ENCODE data around the gene ERCC6. TPM values are rescaled to one million over a fixed set of nuclear protein-coding genes. Genes with fewer than 3 reads are reported as not detected.

ERCC6 gene
- polyA plus RNA-seq, 1 of the 3 experiments (the other 2 are of a cell fraction): 4.5 TPM

GRCh38 chr10:49532461-49532860, 6.5 kb downstream of the ERCC6 start:
- Histone ChIP-seq H3K27me3 (ENCODE audit: insufficient read depth) (no peaks in the 10 kb centered on the region), H3K36me3 (replicated peaks in 1 of 2; ENCODE audit: control insufficient read depth in 1 of 2, insufficient read depth in 2 of 2, low read length in 1 of 2) (peaks cover 39 to 48% of the 10 kb centered on the region in 2 experiments), H3K4me3 (ENCODE audit: low read depth in 2 of 2, low read length in 1 of 2) (no peak overlapping the region), H3K4me1 (ENCODE audit: control insufficient read depth in 1 of 2, insufficient read depth in 2 of 2, low read depth in 1 of 2, low read length in 1 of 2) (peaks cover 4 to 18% of the 10 kb centered on the region in 2 experiments), H2AFZ (ENCODE audit: low read depth) (no peak overlapping the region), H3K79me2 (ENCODE audit: insufficient read depth) (peaks cover 69% of the 10 kb centered on the region), H3K9ac (no peak overlapping the region), H4K20me1 (ENCODE audit: insufficient read depth) (no peaks in the 10 kb centered on the region), H3K27ac (ENCODE audit: low read depth in 2 of 2, low read length in 1 of 2) (no peak overlapping the region), H3K9me2 (no peaks in the 10 kb centered on the region), H3K9me3 (no peaks in the 10 kb centered on the region), H3F3A (replicated peaks; ENCODE audit: insufficient read depth) (peaks cover 21% of the 10 kb centered on the region), H3K4me2 (no peak overlapping the region)
- CTCF ChIA-PET: interaction anchor here (0.7 to 3.8 kb wide), 4 partner anchors 10 to 877 kb away, joined by 3 to 21 read pairs (median 6); no protein-coding TSS in a partner anchor
- no peak for DNase-seq
- WGBS (ENCODE audit: low lambda C conversion rate): 96% methylated on average over 15 of the region's 15 CpGs
- TF ChIP-seq RFX5 (IDR thresholded peaks at IDR 0.05; ENCODE audit: low read length): no peak
- no peak for TF ChIP-seq EZH2phosphoT487 (IDR thresholded peaks at IDR 0.05; ENCODE audit: borderline replicate concordance, low read depth)
- no peak for TF ChIP-seq RAD21 (IDR thresholded peaks at IDR 0.05; ENCODE audit: low read length)
- TF ChIP-seq MXI1 (IDR thresholded peaks at IDR 0.05; ENCODE audit: low read depth, low read length): no peak
- no peak for TF ChIP-seq IRF3 (IDR thresholded peaks at IDR 0.05; ENCODE audit: low read depth, low read length)
- TF ChIP-seq POLR2AphosphoS5 (IDR thresholded peaks at IDR 0.05; ENCODE audit: low read depth, low read length): no peak
- TF ChIP-seq RCOR1 (IDR thresholded peaks at IDR 0.05; ENCODE audit: low read length): no peak
- no peak for TF ChIP-seq TCF12 (IDR thresholded peaks at IDR 0.05)
- no peak for TF ChIP-seq SIN3A (IDR thresholded peaks at IDR 0.05; ENCODE audit: borderline replicate concordance, low read depth, low read length)
- TF ChIP-seq RXRA (IDR thresholded peaks at IDR 0.05; ENCODE audit: borderline replicate concordance, low read depth): no peak
- TF ChIP-seq CTCF (IDR thresholded peaks at IDR 0.05): no peak
- no peak for TF ChIP-seq ELF1 (IDR thresholded peaks at IDR 0.05)
- no peak for TF ChIP-seq USF2 (IDR thresholded peaks at IDR 0.05; ENCODE audit: borderline replicate concordance, low read depth, low read length)
- TF ChIP-seq USF1 (IDR thresholded peaks at IDR 0.05; ENCODE audit: borderline replicate concordance, low read depth): no peak
- no peak for TF ChIP-seq GATA2 (CRISPR knock-in tag; IDR thresholded peaks at IDR 0.05)
- TF ChIP-seq GABPA (IDR thresholded peaks at IDR 0.05; ENCODE audit: low read depth): no peak
- TF ChIP-seq TEAD4 (IDR thresholded peaks at IDR 0.05; ENCODE audit: borderline replicate concordance, insufficient read depth): no peak
- TF ChIP-seq TAF1 (IDR thresholded peaks at IDR 0.05; ENCODE audit: borderline replicate concordance, low read depth, low read length): no peak
- TF ChIP-seq PBX3 (IDR thresholded peaks at IDR 0.05): no peak
- TF ChIP-seq MAX (IDR thresholded peaks at IDR 0.05; ENCODE audit: low read depth): no peak
- POLR2A ChIA-PET: no interaction called here

Measured in SK-N-SH (cell line).